ENCODE measurements around the gene STX7. TPM values are rescaled to one million over a fixed set of nuclear protein-coding genes. Genes with fewer than 3 reads are reported as not detected.

Gene STX7
- total RNA-seq, 1 experiment from 2014 or later, result 25.6 TPM

- H3K4me1 Mint-ChIP-seq, result peaks cover 27% of the 10 kb centered on the region
- no peaks in the 10 kb centered on the region for H3K27me3 Mint-ChIP-seq (ENCODE audit: low read depth)
- H3K36me3 Mint-ChIP-seq, result no peaks in the 10 kb centered on the region
- H3K9me3 Mint-ChIP-seq, result no peaks in the 10 kb centered on the region
- DNase-seq (ENCODE audit: low spot score) (no peak), ATAC-seq (peak; percentile 80)
- TF ChIP-seq FOXP4 (CRISPR knock-in tag; IDR thresholded peaks at IDR 0.05), result no peak
- TF ChIP-seq, protein P1, sequence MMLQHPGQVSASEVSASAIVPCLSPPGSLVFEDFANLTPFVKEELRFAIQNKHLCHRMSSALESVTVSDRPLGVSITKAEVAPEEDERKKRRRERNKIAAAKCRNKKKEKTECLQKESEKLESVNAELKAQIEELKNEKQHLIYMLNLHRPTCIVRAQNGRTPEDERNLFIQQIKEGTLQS (CRISPR knock-in tag; conservative IDR thresholded peaks at IDR 0.05), result no peak
- TF ChIP-seq TCF7 (CRISPR knock-in tag; IDR thresholded peaks at IDR 0.05; ENCODE audit: low read depth), result no peak
- no peak for TF ChIP-seq STAT6 (CRISPR knock-in tag; conservative IDR thresholded peaks at IDR 0.05; ENCODE audit: low read depth)
- no peak for TF ChIP-seq TEAD4 (CRISPR knock-in tag; IDR thresholded peaks at IDR 0.05)
- no peak for TF ChIP-seq RELA (CRISPR knock-in tag; IDR thresholded peaks at IDR 0.05; ENCODE audit: borderline replicate concordance)
- TF ChIP-seq SMAD4 (CRISPR knock-in tag; IDR thresholded peaks at IDR 0.05), result no peak
- TF ChIP-seq, protein P2, sequence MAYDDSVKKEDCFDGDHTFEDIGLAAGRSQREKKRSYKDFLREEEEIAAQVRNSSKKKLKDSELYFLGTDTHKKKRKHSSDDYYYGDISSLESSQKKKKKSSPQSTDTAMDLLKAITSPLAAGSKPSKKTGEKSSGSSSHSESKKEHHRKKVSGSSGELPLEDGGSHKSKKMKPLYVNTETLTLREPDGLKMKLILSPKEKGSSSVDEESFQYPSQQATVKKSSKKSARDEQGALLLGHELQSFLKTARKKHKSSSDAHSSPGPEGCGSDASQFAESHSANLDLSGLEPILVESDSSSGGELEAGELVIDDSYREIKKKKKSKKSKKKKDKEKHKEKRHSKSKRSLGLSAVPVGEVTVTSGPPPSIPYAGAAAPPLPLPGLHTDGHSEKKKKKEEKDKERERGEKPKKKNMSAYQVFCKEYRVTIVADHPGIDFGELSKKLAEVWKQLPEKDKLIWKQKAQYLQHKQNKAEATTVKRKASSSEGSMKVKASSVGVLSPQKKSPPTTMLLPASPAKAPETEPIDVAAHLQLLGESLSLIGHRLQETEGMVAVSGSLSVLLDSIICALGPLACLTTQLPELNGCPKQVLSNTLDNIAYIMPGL (CRISPR knock-in tag; IDR thresholded peaks at IDR 0.05), result no peak
- TF ChIP-seq GABPB1 (CRISPR knock-in tag; IDR thresholded peaks at IDR 0.05), result no peak
- TF ChIP-seq OVOL2 (CRISPR knock-in tag; IDR thresholded peaks at IDR 0.05; ENCODE audit: borderline replicate concordance), result no peak
- no peak for TF ChIP-seq ATF2 (CRISPR knock-in tag; IDR thresholded peaks at IDR 0.05; ENCODE audit: borderline replicate concordance, low read depth)
- TF ChIP-seq ZNF138 (CRISPR knock-in tag; conservative IDR thresholded peaks at IDR 0.05), result no peak
- TF ChIP-seq, protein P3, sequence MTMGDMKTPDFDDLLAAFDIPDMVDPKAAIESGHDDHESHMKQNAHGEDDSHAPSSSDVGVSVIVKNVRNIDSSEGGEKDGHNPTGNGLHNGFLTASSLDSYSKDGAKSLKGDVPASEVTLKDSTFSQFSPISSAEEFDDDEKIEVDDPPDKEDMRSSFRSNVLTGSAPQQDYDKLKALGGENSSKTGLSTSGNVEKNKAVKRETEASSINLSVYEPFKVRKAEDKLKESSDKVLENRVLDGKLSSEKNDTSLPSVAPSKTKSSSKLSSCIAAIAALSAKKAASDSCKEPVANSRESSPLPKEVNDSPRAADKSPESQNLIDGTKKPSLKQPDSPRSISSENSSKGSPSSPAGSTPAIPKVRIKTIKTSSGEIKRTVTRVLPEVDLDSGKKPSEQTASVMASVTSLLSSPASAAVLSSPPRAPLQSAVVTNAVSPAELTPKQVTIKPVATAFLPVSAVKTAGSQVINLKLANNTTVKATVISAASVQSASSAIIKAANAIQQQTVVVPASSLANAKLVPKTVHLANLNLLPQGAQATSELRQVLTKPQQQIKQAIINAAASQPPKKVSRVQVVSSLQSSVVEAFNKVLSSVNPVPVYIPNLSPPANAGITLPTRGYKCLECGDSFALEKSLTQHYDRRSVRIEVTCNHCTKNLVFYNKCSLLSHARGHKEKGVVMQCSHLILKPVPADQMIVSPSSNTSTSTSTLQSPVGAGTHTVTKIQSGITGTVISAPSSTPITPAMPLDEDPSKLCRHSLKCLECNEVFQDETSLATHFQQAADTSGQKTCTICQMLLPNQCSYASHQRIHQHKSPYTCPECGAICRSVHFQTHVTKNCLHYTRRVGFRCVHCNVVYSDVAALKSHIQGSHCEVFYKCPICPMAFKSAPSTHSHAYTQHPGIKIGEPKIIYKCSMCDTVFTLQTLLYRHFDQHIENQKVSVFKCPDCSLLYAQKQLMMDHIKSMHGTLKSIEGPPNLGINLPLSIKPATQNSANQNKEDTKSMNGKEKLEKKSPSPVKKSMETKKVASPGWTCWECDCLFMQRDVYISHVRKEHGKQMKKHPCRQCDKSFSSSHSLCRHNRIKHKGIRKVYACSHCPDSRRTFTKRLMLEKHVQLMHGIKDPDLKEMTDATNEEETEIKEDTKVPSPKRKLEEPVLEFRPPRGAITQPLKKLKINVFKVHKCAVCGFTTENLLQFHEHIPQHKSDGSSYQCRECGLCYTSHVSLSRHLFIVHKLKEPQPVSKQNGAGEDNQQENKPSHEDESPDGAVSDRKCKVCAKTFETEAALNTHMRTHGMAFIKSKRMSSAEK (CRISPR knock-in tag; IDR thresholded peaks at IDR 0.05; ENCODE audit: borderline replicate concordance), result no peak
- no peak for TF ChIP-seq ATF6 (CRISPR knock-in tag; IDR thresholded peaks at IDR 0.05)
- TF ChIP-seq ZNF317 (CRISPR knock-in tag; IDR thresholded peaks at IDR 0.05; ENCODE audit: borderline replicate concordance, low read depth), result no peak
- 0 out of 2 replicates have a peak overlapping the region, but pooled peaks have one; percentile 62 for H3K27ac Mint-ChIP-seq
- POLR2A ChIA-PET, result no interaction called here
- CTCF ChIA-PET, result no interaction called here
- H3K4me3 Mint-ChIP-seq, result no peak overlapping the region
Measured at GRCh38 chr6:132548746-132549463, 36.0 kb upstream of the STX7 start.

Data from WTC11 (cell line).